ENCODE data around the gene CUX1. TPM values are rescaled to one million over a fixed set of nuclear protein-coding genes. Genes with fewer than 3 reads are reported as not detected.

CUX1 gene
- total and polyA plus RNA-seq, 2 donors (not counting 1 experiment from before 2014, with no cell fraction given) = 10.8 to 86.5 TPM

DNA sequence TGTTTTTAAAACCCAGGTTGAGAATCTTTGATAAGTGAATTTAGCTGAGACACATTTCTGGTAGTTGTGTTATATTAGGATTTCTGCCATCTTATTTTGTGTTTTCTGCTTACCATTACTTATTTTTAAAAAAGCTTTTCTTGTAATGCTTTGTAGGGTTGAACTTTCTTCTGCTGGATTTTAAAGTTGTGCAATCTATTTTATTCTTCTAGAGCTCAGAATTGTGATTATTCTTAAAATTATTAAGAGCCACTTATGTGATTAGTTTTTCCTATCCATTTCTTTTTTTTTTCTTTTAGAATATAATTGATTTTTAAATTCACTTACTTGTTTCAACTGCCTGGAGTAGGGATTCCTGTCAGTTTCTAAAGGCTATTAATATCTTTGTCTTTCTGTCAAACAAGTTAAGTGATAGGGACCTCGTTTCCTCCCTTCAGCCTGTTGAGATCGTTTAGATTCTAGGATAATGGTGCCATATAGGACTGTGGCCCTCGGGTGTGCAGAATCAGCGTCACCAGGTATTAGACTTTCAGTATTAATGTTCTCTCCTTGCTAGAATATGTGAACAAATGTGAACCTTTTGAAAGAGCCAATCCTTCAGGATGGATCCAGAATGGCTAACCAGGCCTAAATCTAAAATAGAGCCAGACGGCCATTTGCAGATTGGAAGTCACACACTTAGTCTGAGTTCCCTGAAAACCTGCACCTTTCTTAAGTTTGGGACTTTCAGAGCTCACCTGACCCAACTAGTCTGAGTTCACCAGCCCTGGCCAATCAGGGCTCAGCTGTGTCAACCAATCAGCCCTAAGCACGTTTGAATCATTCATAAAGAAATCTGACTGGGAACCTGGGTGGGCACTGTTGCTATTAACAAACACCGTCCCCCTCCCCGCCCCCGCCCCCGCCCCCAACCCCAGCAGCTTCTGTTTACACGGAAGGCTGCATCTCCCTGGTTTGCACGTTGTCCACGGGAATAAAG is 26.2 kb downstream of the CUX1 start:
- H3K79me2 ChIP-seq (ENCODE audit: control insufficient read depth, insufficient read depth, low read length) = peaks cover 86% of the 10 kb centered on the region
- Mint-ChIP-seq H3K4me1 (peaks cover 9% of the 10 kb centered on the region), H3K27me3 (no peaks in the 10 kb centered on the region), H3K27ac (no peak overlapping the region), H3K9me3 (ENCODE audit: insufficient read depth) (no peaks in the 10 kb centered on the region), H3K4me3 (no peak overlapping the region)
- H3K27me3 ChIP-seq (replicated peaks in 1 of 4; ENCODE audit: control extremely low read depth in 1 of 4, control insufficient read depth in 3 of 4, insufficient read depth in 4 of 4, low read length in 3 of 4) = no peaks in the 10 kb centered on the region
- H3K9me3 ChIP-seq (ENCODE audit: control extremely low read depth in 1 of 3, control insufficient read depth in 2 of 3, insufficient read depth in 1 of 3, low read length in 2 of 3) = peaks cover 0 to 21% (median 9%) of the 10 kb centered on the region in 3 donors
- ATAC-seq (ENCODE audit: low read depth) = no peak
- H3K9ac ChIP-seq (ENCODE audit: low read length) = no peak overlapping the region
- H3K4me2 ChIP-seq (replicated peaks; ENCODE audit: low read depth, low read length, poor library complexity, severe bottlenecking) = no peak overlapping the region
- no peaks in the 10 kb centered on the region for H3K36me3 ChIP-seq (replicated peaks in 1 of 2; ENCODE audit: control extremely low read depth in 1 of 2, control insufficient read depth in 1 of 2, extremely low read depth in 1 of 2, insufficient read depth in 2 of 2, low read length in 1 of 2)
- ChIA-PET CTCF (no interaction called here), POLR2A (no interaction called here)
- WGBS (ENCODE audit: insufficient coverage) = 79% methylated on average over 6 of the region's 13 CpGs
- TF ChIP-seq, protein P1, sequence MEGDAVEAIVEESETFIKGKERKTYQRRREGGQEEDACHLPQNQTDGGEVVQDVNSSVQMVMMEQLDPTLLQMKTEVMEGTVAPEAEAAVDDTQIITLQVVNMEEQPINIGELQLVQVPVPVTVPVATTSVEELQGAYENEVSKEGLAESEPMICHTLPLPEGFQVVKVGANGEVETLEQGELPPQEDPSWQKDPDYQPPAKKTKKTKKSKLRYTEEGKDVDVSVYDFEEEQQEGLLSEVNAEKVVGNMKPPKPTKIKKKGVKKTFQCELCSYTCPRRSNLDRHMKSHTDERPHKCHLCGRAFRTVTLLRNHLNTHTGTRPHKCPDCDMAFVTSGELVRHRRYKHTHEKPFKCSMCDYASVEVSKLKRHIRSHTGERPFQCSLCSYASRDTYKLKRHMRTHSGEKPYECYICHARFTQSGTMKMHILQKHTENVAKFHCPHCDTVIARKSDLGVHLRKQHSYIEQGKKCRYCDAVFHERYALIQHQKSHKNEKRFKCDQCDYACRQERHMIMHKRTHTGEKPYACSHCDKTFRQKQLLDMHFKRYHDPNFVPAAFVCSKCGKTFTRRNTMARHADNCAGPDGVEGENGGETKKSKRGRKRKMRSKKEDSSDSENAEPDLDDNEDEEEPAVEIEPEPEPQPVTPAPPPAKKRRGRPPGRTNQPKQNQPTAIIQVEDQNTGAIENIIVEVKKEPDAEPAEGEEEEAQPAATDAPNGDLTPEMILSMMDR (IDR thresholded peaks at IDR 0.05) = no peak
- no peak for TF ChIP-seq EZH2 (IDR thresholded peaks at IDR 0.05; ENCODE audit: borderline replicate concordance, insufficient read depth, low read depth, low read length, poor library complexity, severe bottlenecking)
- peaks cover 24% of the 10 kb centered on the region for H4K20me1 ChIP-seq (ENCODE audit: control insufficient read depth, insufficient read depth, low read length, poor library complexity, severe bottlenecking)
- intact Hi-C loops (cut with micrococcal nuclease) = no loop called here
- H3K4me1 ChIP-seq (ENCODE audit: control insufficient read depth in 2 of 2, insufficient read depth in 2 of 2, low read length in 2 of 2) = no peaks in the 10 kb centered on the region
- no peak overlapping the region for H3K27ac ChIP-seq (ENCODE audit: low read length in 2 of 2)
- no peak for DNase-seq
- no peak overlapping the region for H3K4me3 ChIP-seq (ENCODE audit: control extremely low read depth in 1 of 5, extremely low read depth in 1 of 5, insufficient read depth in 1 of 5, low read depth in 2 of 5, low read length in 4 of 5)
- no peak overlapping the region for H2AFZ ChIP-seq (ENCODE audit: insufficient read depth, low read depth, low read length, poor library complexity, severe bottlenecking)

DNA sequence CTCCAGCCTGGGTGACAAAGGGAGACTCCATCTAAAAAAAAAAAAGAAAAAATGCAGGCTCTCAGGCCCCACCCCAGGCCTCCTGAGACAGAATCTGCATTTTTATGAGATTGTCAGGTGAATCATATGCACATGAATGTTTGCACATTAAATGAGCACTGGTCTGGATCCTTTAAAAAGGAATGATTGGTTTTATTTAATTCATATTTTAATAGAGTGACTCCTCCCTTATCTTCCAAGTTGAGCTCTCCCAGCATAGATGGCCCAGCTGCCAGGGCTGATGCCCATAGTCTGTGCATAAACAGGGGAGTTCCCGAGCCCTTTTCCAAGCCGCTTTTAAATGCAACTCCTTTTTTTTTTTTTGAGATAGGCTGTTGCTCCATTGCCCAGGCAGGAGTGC is 28.5 kb downstream of the CUX1 start:
- no peak overlapping the region for H2AFZ ChIP-seq (ENCODE audit: insufficient read depth, low read depth, low read length, poor library complexity, severe bottlenecking)
- Mint-ChIP-seq H3K4me3 (no peak overlapping the region), H3K4me1 (peaks cover 5% of the 10 kb centered on the region), H3K27me3 (no peaks in the 10 kb centered on the region), H3K27ac (no peak overlapping the region), H3K9me3 (ENCODE audit: insufficient read depth) (peaks cover 2% of the 10 kb centered on the region)
- peaks cover 0 to 22% (median 9%) of the 10 kb centered on the region in 3 donors for H3K9me3 ChIP-seq (ENCODE audit: control extremely low read depth in 1 of 3, control insufficient read depth in 2 of 3, insufficient read depth in 1 of 3, low read length in 2 of 3)
- H3K79me2 ChIP-seq (ENCODE audit: control insufficient read depth, insufficient read depth, low read length) = peaks cover 92% of the 10 kb centered on the region
- H3K27me3 ChIP-seq (replicated peaks in 1 of 4; ENCODE audit: control extremely low read depth in 1 of 4, control insufficient read depth in 3 of 4, insufficient read depth in 4 of 4, low read length in 3 of 4) = no peaks in the 10 kb centered on the region
- no peak for TF ChIP-seq EZH2 (IDR thresholded peaks at IDR 0.05; ENCODE audit: borderline replicate concordance, insufficient read depth, low read depth, low read length, poor library complexity, severe bottlenecking)
- TF ChIP-seq, protein P1 (IDR thresholded peaks at IDR 0.05) = no peak
- H4K20me1 ChIP-seq (ENCODE audit: control insufficient read depth, insufficient read depth, low read length, poor library complexity, severe bottlenecking) = peaks cover 26% of the 10 kb centered on the region
- H3K9ac ChIP-seq (ENCODE audit: low read length) = no peak overlapping the region
- H3K36me3 ChIP-seq (replicated peaks in 1 of 2; ENCODE audit: control extremely low read depth in 1 of 2, control insufficient read depth in 1 of 2, extremely low read depth in 1 of 2, insufficient read depth in 2 of 2, low read length in 1 of 2) = no peaks in the 10 kb centered on the region
- CTCF ChIA-PET = interaction anchor here (1.7 kb wide), 1 partner anchor 10 kb away, joined by 4 read pairs; no protein-coding TSS in a partner anchor
- POLR2A ChIA-PET = interaction anchor here (0.7 kb wide), 1 partner anchor 11 kb away, joined by 4 read pairs; no protein-coding TSS in a partner anchor
- intact Hi-C loops (cut with micrococcal nuclease) = no loop called here
- no peak overlapping the region for H3K27ac ChIP-seq (ENCODE audit: low read length in 2 of 2)
- no peaks in the 10 kb centered on the region for H3K4me1 ChIP-seq (ENCODE audit: control insufficient read depth in 2 of 2, insufficient read depth in 2 of 2, low read length in 2 of 2)
- ATAC-seq (ENCODE audit: low read depth) (no peak), DNase-seq (no peak)
- H3K4me3 ChIP-seq (ENCODE audit: control extremely low read depth in 1 of 5, extremely low read depth in 1 of 5, insufficient read depth in 1 of 5, low read depth in 2 of 5, low read length in 4 of 5) = no peak overlapping the region
- 100% methylated on average over 1 of the region's 2 CpGs for WGBS (ENCODE audit: insufficient coverage)
- no peak overlapping the region for H3K4me2 ChIP-seq (replicated peaks; ENCODE audit: low read depth, low read length, poor library complexity, severe bottlenecking)
